HG03045 (cell line): ENCODE results near the gene POLR2H.

Experiments
- ATAC-seq: cut with Tn5 transposase; IDR thresholded peaks from one replicate; pipeline ENCODE4 v1.9.1; 2021; ENCODE audit warnings: mild to moderate bottlenecking, moderate library complexity; ENCODE audit not compliant: unreplicated experiment

POLR2H gene

DNA sequence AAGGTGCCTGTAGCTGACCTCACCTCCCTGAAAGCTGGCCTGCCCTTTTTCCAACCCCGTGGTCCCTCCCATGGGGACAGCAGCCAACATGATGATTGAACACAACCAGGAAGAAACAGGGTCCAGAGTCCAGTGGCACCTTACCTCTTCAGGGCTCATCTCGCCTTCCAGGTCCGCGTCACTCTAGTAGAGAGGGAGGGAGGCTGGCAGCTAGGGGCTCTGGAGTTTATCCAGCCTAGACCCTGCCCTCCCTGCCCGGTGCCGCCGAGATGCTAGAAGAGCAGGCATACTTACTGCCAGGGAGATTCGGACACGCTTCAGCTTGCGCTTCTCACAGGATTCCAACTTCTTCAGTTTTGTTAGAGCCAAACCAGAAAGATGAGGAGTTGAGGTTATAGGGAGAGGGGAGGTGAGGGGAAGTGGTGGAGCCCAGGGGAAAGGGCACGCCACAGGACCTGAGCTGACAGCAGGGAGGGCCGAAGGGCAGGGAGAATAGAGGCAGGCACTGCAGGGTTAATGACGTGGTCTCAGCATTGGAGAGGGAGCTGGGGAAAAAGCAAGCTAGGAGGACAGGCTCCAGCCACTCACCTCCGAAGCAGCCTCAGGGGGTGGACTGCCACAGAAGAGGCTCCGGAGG lies 9.2 kb upstream of the POLR2H start:
- no peak for ATAC-seq

DNA sequence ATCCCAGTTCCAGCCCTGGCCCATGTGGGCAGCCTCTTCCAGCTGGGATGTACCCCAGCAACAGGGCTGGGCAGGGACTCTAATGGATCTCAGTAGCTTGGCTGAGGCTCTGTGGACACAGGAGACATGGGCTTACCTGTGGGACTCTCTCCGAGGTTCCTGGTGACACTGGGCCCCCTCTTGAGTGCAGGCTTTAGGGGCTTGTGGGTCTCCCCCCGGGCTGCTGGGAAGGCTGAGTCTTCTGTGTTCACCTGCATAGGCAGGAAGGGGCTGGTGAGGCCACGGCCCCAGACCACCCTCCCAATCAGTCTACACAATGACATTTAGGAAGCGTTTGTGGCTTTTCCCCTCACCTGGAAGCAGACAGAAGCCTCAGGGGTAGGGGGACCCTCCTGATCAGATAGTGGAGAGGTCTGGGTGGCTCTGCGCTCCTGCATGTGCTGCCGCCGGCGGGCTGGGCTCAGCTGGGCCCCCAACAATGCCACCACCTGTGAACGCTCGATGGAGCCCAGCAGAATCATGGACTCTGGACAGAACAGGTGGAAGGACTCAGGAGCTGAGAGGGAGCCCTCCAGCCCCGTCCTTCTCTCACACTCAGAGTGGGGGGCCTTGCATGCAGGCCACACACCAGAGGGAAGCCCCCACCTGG lies 8.5 kb upstream of the POLR2H start:
- ATAC-seq = no peak

DNA sequence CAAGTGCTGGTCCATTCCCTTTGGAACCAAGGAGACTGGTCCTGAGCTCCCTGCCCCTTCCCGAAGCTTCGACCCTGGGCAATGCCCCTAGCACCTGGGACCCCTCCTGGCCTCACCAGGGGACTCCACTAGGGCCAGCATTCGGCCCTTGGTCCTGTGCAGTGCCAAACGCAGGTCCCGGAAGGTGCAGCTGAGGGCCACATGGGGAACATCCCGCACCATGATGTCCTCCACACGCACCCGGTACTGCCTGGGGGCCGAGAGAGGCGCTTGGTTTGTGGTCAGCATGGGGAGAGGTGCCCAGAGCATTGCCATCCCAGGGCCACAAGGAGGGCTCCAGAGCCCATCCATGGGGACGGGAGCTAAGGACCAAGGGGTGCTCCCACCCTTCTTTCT lies 8.0 kb upstream of the POLR2H start:
- no peak for ATAC-seq

DNA sequence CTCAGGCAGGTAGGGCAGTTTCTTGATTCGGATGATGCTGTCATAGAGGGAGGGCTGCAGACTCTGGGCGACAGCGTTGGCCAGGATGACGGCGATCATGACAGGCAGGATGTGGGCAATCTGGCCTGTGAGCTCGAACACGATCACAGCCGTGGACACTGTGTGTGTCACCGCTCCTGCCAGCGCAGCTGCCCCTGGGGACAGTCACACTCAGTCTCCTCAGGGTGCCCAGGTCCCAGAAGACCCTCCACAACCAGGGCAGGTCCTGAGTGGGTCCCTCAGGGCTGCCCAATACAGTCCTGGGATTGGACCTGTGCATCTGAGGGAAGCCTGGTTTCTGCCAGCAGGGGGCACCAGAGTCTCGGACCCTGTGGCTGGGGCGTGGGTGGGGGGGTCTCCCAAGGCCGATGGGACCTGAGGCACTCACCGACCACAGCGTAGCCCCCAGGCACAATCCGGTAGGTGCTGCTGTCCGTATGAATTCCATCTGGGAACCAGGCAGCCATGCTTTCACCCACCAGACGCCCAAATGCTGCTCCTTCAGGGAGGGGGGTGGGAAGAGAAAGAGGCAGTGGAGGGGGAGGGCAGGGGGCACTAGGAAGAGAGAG lies 7.3 kb upstream of the POLR2H start:
- ATAC-seq = no peak

DNA sequence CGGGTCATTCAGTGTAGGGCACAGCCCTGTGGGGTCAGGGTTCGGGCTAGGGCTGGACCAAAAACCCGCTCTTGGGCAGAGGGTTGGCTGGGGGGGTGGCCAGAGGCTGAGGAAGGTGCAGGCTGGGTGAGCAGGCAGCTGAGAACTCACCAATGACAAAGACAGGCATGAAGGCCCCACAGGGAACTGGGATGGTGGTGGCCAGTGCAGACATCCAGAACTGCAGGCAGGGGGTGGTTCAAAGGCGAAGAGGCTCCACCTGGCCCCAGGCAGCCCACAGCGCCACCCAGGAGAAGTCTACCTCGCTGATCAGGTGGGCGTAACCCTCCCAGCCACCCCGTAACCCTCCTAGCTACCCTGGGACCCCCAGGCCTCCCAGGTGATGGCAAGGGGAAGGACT lies 6.8 kb upstream of the POLR2H start:
- no peak for ATAC-seq

DNA sequence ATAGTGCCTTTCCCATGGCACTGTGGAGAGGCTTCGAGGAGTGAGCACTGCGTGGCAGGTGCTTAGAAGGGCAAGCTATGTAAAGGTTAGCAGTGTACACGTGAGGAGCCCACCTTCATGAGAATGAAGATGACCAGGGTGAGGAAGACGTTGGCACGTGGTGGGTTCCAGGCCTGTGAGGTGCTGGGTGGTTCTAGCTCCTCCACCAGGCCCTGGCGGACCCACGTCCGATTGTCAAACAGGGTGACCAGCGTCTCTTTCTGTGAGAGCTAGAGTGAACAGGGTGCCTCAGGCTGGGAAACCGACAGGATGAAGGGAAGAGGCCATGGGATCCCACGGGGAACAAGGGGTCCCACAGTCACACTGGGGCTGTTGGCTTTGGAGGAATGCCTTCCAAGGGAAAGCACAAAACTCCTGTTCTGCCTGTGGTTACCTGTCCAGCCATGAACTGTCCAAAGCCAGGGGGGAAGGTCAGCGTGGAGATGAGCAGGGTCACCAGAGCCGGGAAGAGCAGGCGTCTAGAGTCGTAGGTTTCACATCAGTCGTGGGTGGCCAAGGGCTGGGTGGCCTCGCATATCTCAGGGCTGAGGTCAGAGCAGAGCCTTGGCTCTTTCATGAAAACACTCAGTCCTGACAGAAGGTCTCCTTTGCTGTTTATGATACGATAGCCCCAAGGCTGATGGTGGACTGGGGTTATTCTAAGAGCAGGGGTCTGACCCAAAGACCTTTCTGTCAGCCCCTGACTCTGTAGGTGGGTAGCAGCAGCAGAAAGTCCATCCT lies 6.1 kb upstream of the POLR2H start:
- no peak for ATAC-seq

DNA sequence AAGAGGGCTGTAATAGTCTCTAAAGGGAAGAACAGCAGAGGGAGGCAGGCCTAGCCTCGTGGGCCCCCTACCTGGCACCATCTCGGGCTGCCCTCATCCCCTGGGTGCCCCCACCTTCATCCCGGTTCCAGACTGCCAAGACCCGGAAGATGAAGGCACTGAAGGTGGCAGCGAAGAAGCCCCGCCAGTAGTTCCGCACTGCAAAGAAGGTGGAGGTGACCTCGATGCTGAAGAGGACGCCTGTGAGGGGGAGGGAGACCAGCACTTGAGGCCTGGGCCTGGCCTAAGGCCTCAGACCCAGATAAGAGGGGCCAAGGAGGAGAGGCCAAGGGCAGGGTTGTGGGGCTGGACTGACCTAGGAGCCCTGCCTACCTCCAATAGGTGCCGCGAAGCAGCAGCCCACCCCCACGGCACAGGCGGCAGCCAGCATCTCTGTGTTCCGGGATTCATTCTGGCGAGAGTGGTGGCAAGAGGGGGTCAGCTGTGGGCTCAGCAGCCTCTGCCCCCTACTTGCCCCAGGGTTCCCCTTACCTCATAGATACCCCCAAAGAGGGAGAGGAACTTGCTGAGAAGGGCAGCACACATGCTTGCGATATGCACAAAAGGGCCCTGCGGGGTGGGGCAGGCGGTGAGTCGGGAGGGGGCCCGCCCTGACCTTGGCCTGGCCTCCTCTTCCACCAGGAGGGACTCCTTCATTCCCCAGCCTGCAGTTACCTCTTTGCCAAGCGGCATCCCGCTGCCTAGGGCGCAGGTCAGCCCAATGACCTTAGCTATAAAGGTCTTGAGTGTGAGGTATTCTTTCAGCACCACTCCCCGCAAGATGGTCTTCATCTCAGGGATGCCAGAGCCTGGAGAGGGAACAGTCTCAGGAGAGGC lies 4.0 kb upstream of the POLR2H start:
- ATAC-seq = no peak

DNA sequence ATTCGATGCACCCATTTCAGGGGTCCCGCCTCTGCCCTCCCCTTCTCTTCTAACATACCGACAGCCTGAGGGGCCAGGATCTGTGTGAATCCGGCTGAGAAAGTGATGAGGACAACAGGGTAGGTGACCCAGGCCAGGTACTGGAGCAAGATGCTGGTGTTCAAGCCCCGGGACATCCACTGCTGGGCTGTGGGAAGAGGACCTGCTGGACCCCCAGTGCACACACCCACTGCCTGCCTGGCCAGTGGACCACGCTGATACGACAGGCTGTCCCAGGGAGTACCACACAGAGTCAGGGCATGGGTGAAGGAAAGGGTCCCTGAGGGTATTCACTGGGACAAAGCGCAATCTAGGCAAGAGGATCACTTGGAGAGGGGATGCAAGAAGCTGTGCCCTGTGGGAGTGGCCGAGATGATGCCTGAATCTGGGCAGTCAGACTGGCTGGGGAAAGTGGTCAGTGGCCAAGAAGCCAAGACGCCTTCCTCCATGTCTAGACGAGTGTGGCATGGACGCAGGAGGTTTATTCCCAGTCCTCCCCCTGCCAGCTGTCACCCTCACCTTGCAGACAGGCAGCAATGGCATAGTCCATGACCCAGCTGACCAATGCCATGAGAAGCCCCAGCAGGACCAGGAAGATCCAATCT lies 3.3 kb upstream of the POLR2H start:
- ATAC-seq = no peak

DNA sequence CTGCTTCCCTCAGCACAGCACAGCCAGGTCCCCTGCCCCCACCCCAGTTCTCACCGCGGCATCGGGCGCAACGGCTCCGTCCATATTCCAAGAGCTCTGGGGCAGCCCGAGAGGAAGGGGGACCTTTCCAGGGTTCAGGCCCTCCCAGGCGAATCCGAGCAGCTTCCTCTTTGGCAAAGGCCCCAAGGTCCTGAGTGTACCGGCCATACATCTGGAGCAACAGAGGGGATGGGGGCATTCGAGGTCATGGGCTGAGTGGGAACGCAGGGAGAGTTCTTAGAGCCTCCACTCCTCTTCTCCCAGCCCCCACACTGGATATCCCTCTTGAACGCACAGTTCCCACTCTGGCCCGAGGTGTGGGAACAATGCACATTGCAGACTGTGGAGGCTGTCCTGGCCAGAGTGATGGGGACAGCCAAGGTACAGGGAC lies 2.6 kb upstream of the POLR2H start:
- no peak for ATAC-seq

DNA sequence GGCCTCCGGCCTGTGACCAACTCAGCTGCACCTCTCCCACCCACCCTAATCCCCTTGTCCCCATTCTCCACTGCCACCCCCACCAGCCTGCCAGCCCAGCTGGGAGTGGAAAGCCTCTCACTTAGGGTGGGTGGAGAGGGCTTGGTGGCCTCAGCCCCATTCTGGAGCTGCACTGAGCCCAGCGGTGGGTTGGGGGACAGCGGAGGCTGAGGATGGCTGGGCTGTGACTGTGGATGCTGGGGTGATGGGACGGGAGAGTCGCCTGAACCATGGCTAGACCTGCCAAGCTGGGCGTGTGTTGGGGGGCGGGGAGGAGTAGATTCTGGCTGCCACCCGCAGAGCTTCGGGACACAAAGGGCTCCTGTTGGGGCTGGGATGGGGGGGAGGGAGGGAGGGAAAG lies 1.9 kb upstream of the POLR2H start:
- ATAC-seq = no peak

DNA sequence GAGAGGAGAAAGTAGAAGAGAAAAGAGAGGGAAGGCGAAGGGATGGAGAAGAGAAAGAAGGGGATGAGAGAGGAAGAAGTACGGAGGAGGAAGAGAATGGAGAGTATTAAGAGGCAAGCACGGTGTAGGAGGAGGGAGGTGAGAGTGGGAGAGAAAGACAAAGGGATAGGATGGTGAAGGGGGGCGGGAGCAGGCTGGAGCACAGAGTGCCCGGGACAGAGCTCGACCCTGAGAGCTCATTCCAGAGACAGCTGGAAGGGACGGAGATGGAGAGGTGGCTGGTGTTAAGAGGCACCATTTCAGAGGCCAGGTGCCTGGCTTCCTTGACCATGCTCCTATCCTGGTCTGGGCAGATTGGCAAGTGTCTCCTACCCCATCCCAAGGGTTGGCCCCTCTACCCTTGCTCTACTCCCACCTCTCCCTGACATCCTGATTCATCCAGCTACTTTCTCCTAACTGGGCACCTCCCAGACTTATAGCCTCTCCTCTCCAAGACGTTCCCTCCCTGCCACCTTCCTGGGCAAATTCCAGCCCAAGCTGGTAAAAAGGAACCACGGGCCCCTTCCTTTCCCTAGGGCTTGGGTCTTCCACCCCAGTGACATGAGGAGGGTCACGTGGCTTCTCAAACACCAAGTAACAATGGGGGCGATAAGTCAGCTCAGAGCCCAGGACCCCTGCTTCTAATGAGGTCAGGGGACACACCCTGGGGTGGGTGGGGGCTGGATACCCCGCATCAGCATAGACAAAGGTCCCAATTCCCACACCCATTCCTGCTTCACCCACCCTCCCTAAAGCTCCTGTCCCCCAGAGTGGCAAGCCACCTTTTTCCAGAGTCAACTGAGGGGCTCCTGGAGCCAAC lies 1.2 kb upstream of the POLR2H start:
- no peak for ATAC-seq

DNA sequence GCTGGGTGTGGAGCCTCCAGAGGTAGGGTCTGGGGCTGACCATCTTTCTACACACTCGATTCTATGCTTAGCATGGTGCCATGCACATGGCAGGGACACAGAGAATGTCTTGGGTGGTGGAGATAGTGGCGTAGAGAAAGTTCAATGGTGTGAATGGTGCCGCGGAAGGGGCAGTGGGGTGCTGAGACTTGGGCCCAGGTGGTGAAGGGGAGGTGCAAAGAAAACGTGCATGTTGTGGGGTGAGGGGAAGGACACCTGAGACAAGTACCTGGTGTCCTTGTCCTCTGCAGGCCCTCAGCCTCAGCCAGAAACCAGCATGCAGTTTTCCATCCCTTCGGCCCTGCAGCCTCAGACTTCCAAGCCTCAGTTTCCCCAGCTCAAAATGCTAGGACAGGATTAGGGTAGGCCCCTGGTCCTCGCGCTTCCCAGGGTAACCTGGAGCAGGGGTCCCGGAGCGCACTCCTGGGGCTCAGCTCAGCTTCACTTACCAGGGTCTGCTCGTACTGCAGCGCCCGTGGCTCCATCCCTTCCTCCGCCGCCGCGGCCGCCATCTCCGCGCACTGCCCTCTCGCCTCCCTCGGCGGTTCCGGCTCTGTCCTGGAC lies 480 bp upstream of the POLR2H start:
- no peak for ATAC-seq

DNA sequence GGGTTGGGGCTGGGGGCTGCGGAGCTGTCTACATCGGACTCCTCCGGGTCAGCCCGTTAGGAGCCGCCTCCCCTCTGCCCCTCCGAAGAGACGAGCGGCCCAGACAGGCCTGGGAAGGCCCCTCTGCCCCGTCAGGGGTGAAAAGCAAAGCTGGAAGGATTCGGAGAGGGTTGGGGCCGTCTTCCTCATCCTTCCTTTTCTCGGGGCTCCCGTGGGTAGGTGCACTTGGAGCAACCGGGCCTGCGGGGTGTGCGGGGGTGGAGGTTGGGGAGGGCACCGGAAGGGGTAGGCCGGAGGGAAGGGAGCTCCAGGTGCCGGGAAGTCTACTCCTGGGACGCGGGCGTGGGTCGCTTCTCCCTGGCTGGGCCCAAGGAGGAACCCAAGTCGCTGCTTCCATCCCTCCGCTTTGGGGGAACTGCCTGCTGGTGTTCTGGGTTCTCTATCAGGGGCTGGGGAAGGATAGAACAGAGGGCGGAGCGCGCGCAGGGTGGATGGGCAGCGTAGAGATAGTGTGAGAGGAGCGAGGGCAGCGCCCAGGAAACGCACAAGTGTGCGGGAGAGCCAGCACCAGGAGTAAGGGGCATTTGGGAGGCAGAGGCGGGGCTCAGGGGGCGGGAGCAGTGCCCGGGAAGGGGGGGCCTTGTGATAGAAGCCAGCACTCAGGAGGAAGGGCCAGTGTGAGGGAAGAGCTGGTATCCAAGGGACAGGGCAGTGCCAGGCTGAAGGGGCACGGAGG lies 590 bp downstream of the POLR2H start:
- ATAC-seq = peak; percentile 5

DNA sequence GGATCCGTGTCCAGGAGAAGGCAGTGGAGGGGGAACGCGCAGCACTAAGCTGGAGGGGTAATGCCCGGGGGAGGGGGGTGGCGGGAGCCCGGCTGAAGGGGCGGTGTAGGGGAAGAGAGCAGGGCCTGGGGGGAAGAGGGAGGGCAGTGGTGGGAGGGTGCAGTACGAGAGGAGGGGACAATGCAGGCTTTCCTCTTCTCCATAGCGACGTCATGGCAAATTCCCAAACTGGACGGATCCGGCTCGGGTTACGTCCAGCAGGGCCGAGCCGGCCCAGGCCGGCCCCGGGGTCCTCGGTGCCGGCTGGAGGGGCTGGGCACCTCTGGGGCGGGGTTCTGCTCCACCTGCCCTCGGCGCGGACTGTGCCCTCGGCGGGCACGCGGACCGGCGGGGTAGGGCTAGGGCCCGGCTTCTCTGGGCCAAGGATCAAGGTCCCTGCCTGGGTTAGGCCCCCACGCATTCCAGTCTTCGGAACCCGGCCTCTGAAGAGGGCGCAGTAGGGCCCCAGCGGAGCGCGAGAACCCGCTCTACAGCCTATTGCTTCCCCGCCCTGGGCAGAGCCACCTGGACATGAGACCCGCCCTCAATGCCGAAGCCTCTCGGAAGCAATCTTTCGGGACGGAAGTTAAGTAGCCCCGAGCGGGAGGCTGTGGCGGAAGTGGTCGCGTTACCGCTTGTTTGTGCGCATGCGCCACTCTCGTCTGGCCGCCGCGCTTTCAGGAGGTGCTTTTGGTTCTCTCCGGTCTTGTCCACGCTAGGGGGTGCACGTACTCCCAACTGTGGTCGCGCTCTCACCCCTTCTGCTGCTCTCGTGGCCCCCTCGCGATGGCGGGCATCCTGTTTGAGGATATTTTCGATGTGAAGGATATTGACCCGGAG lies 1.4 kb downstream of the POLR2H start:
- ATAC-seq = peak; percentile 89

DNA sequence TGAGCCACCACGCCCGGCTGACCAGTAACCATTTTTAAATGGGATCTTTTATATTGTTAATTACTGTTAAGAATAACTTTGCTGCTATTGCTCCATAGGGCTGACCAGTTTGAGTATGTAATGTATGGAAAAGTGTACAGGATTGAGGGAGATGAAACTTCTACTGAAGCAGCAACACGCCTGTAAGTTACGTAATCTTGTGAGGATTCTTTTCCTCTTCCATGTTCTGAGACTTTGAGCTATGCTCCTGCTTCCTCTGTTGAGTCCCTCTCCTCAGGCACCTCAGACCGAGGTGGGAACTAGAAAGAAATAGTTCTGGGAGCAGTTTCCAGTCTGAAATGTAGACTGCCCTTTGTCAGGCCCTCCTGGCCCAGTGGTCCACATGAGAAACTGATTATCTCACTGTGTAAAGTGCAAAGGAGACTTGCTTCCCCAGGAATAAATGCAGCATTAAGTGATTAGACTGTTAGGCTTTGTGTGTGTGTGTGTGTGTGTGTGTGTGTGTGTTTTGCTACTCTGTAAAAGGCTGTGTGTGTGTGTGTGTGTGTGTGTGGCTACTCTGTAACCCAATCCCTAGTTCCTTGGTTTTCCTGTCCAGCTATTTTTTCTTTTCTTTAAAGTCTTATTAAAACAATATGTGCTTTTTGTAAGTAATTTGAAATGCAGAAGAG lies 5.2 kb downstream of the POLR2H start:
- no peak for ATAC-seq

DNA sequence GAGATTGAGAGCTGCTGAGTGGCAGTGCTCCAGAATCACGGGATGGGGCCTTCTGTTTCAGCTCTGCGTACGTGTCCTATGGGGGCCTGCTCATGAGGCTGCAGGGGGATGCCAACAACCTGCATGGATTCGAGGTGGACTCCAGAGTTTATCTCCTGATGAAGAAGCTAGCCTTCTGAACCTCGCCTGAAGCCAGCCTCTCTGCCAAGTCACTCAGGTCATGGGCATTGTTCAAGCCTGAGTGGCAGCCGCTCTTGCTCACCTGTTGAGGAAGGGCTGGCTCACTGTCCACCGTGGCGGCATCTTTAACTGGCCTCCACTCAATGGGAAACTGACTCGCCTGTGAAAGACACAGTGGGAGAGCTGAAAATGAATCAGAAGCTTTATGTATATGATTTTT lies 6.6 kb downstream of the POLR2H start:
- no peak for ATAC-seq
